K562 (cell line): Measurements from ENCODE around the gene IFI44L. TPM values are rescaled to one million over a fixed set of nuclear protein-coding genes. Genes with fewer than 3 reads are reported as not detected.

ENCODE experiments used
- ATAC-seq: fragments of 200-7000 bp; cut with Tn5 transposase; 3 replicates; pipeline ENCODE4 v1.9.1; 2020; ENCODE audit warnings: moderate library complexity
- BruUV-seq: library from RNA; stranded (reverse); fragments of 400-500 nt; replicated peaks from 2 replicates; lab custom pipeline; 2021; lab: Mats Ljungman, UMichigan
- CTCF ChIA-PET: fragments of 300-600 bp; formaldehyde crosslinking; extraction: SDS; loops from one replicate; lab custom pipeline; 2021; ENCODE audit warnings: low intra/inter-chr PET ratio; lab: Yijun Ruan, JAX
- POLR2A ChIA-PET: fragments of 300-600, 350-650 bp; sonication (Branson Sonifier 250); formaldehyde crosslinking; extraction: SDS; loops from one replicate; lab custom pipeline; 2021; ENCODE audit warnings: antibody characterized with exemption, inconsistent platforms; lab: Yijun Ruan, JAX
- DNase-seq, 4 experiments: peaks; one replicate each; pipeline versions ENCODE4 v3.0.0 to v3.0.0-alpha.2; 2011 to 2018; ENCODE audit warnings: low spot score in 3 of 4, mixed read lengths in 3 of 4; ENCODE audit errors: extremely low read depth in 1 of 4
- FAIRE-seq: peaks from 2 replicates; lab custom pipeline; 2011; peaks lifted over from hg19 to GRCh38; lab: Jason Lieb, UNC
- H2AFZ ChIP-seq: 2 replicates; pipeline ENCODE4 v1.6.0; 2011; ENCODE audit warnings: low read depth, low read length, control low read depth, inconsistent platforms
- H3K27ac ChIP-seq: fragments of 200-600 bp; 3 replicates; pipeline ENCODE4 v1.8.0; 2011; ENCODE audit warnings: low read depth, mild to moderate bottlenecking, control low read depth, inconsistent platforms, low read length, moderate library complexity, mixed read lengths; ENCODE audit errors: extremely low read depth
- H3K27me3 ChIP-seq, 2 experiments: fragments of 300-600 bp in 1 of 2; 2 replicates in 1 of 2; 3 replicates in 1 of 2; pipeline versions ENCODE4 v1.6.0 to v1.8.0; 2011; ENCODE audit warnings: inconsistent platforms in 2 of 2, low read length in 2 of 2, mild to moderate bottlenecking in 1 of 2, mixed read lengths in 1 of 2, moderate library complexity in 1 of 2; ENCODE audit not compliant: control insufficient read depth in 2 of 2, insufficient read depth in 2 of 2
- H3K36me3 ChIP-seq: fragments of 300-600 bp; 3 replicates; pipeline ENCODE4 v1.8.0; 2011; ENCODE audit warnings: mild to moderate bottlenecking, low read length, inconsistent platforms; ENCODE audit not compliant: control insufficient read depth, insufficient read depth
- H3K4me1 ChIP-seq, 2 experiments: fragments of 200-600 bp in 1 of 2; replicated peaks in 1 of 2; 2 replicates in 1 of 2; 3 replicates in 1 of 2; pipeline versions ENCODE4 v1.5.1 to v1.8.0; 2011; ENCODE audit warnings: inconsistent platforms in 2 of 2, low read length in 2 of 2, mild to moderate bottlenecking in 1 of 2, mixed read lengths in 1 of 2, moderate library complexity in 1 of 2; ENCODE audit not compliant: control insufficient read depth in 2 of 2, insufficient read depth in 2 of 2
- H3K4me2 ChIP-seq: 2 replicates; pipeline ENCODE4 v1.6.1; 2011; ENCODE audit warnings: low read length, control low read depth, inconsistent platforms, mixed read lengths; ENCODE audit not compliant: insufficient read depth
- H3K4me3 ChIP-seq: fragments of 200-600 bp; sonication (generic), shearing (Covaris generic); 2 replicates; pipeline ENCODE4 v1.5.1; 2016; ENCODE audit warnings: control low read depth, inconsistent platforms
- H3K79me2 ChIP-seq: fragments of 200-600 bp; 3 replicates; pipeline ENCODE4 v1.8.0; 2011; ENCODE audit warnings: low read length, inconsistent platforms; ENCODE audit not compliant: control insufficient read depth, insufficient read depth
- H3K9ac ChIP-seq, 2 experiments: 2 replicates each; pipeline versions ENCODE4 v1.6.0 to v1.6.1; 2011; ENCODE audit warnings: low read depth in 2 of 2, low read length in 2 of 2, control low read depth in 1 of 2, inconsistent platforms in 1 of 2, mild to moderate bottlenecking in 1 of 2, mixed read lengths in 1 of 2; ENCODE audit not compliant: insufficient read depth in 1 of 2
- H3K9me1 ChIP-seq: one replicate; pipeline ENCODE4 v1.6.0; 2011; ENCODE audit warnings: inconsistent platforms, mild to moderate bottlenecking, low read length, moderate library complexity; ENCODE audit not compliant: control insufficient read depth, insufficient read depth
- H3K9me3 ChIP-seq: replicated peaks from 2 replicates; pipeline ENCODE4 v1.5.1; 2011; ENCODE audit warnings: low read depth, low read length, inconsistent platforms; ENCODE audit not compliant: control insufficient read depth, insufficient read depth
- H4K20me1 ChIP-seq: replicated peaks from 2 replicates; pipeline ENCODE4 v1.6.1; 2011; ENCODE audit warnings: low read length, inconsistent platforms, mixed read lengths; ENCODE audit not compliant: control insufficient read depth, insufficient read depth
- CSDE1 ChIP-seq, 2 experiments: fragments of 450-650 bp; IDR thresholded peaks; 2 replicates each; pipeline ENCODE4 v1.6.1; 2016; ENCODE audit warnings: mild to moderate bottlenecking in 1 of 2
- EHMT2 ChIP-seq: fragments of 450-650 bp; IDR thresholded peaks from 2 replicates; pipeline ENCODE4 v1.6.1; 2018; ENCODE audit warnings: antibody characterized with exemption
- FOXK1 ChIP-seq: sonication (generic); formaldehyde crosslinking; IDR thresholded peaks from 2 replicates; pipeline ENCODE4 v1.8.0; 2022; ENCODE audit warnings: missing genetic modification reagents, mild to moderate bottlenecking, borderline replicate concordance
- FOXM1 ChIP-seq, 2 experiments: fragments of 450-650 bp in 1 of 2; sonication (generic) in 1 of 2; formaldehyde crosslinking in 1 of 2; IDR thresholded peaks; 2 replicates each; pipeline versions ENCODE4 v1.6.1 to v1.9.0; 2017 to 2022; ENCODE audit warnings: low read depth in 2 of 2, mild to moderate bottlenecking in 2 of 2, missing genetic modification reagents in 1 of 2, moderate library complexity in 1 of 2
- FOXP4 ChIP-seq: sonication (generic); formaldehyde crosslinking; IDR thresholded peaks from 2 replicates; pipeline ENCODE4 v1.8.0; 2022; ENCODE audit warnings: mild to moderate bottlenecking, missing genetic modification reagents, borderline replicate concordance
- MEF2A ChIP-seq: IDR thresholded peaks from 2 replicates; pipeline ENCODE4 v1.6.1; 2011; ENCODE audit warnings: low read depth, mild to moderate bottlenecking, low read length, moderate library complexity; ENCODE audit not compliant: control insufficient read depth
- NFE2L1 ChIP-seq: fragments of 450-650 bp; IDR thresholded peaks from 2 replicates; pipeline ENCODE4 v1.6.1; 2016; ENCODE audit warnings: missing genetic modification characterization, low read depth, mild to moderate bottlenecking, missing compliant biosample characterization, moderate library complexity, borderline replicate concordance
- PREB ChIP-seq: sonication (generic); formaldehyde crosslinking; IDR thresholded peaks from 2 replicates; pipeline ENCODE4 v1.8.1; 2023; ENCODE audit warnings: mild to moderate bottlenecking, missing genetic modification reagents
- RFX1 ChIP-seq: fragments of 450-650 bp; IDR thresholded peaks from 2 replicates; pipeline ENCODE4 v1.6.1; 2016; ENCODE audit warnings: mild to moderate bottlenecking, moderate library complexity
- SP2 ChIP-seq: IDR thresholded peaks from 2 replicates; pipeline ENCODE4 v1.6.1; 2011; ENCODE audit warnings: mild to moderate bottlenecking, low read depth, low read length, moderate library complexity; ENCODE audit not compliant: poor library complexity, severe bottlenecking; ENCODE audit errors: extremely low read depth
- WGBS: fragments of 100-300 bp; shearing (Covaris generic); methylation state at CpG from one replicate; pipeline ENCODE4 v1.1.6; 2016; ENCODE audit warnings: low coverage, mixed read lengths; ENCODE audit not compliant: insufficient coverage; ENCODE audit errors: missing lambda C conversion rate; 5-methylcytosine and 5-hydroxymethylcytosine counted together
- in situ Hi-C: fragments of 300-500 bp; cut with MboI; formaldehyde crosslinking; loops from 4 replicates; pipeline ENCODE4 v1.15.0; 2018; ENCODE audit warnings: inconsistent platforms, mixed read lengths
- intact Hi-C: fragments of 100-400 bp; cut with micrococcal nuclease; formaldehyde crosslinking; loops from 2 replicates; pipeline ENCODE4 v1.14.2; 2022
- polyA plus RNA-seq, 8 experiments: library from polyadenylated mRNA; depleted of rRNA in 4 of 8; stranded (reverse) in 5 of 8; unstranded in 3 of 8; fragments of >200 nt; fragmentation: Nextera tagmentation in 2 of 8; fragmentation: Illumina TruSeq in 1 of 8; extraction: Ambion mirVana in 2 of 8; extraction: Trizol in 1 of 8; gene quantifications; 2 replicates each; pipeline versions ENCODE4 v1.2.1 to v1.2.3, GENCODE V29; 2011 to 2014; ENCODE audit warnings: inconsistent platforms in 1 of 8, missing spikeins in 1 of 8
- total RNA-seq, 7 experiments: library from RNA; depleted of rRNA in 6 of 7; stranded (reverse); fragments of >200 nt in 6 of 7; fragmentation: Illumina TruSeq in 2 of 7; extraction: Trizol in 2 of 7; gene quantifications; 2 replicates each; pipeline versions ENCODE4 v1.2.1 to v1.2.3, GENCODE V29; 2011 to 2021; ENCODE audit warnings: low replicate concordance in 1 of 7

The IFI44L gene
- total and polyA plus RNA-seq, 9 of the 15 experiments (the other 6 are each of a cell fraction or from before 2014, with no cell fraction given), result 0.04 to 0.22 TPM; not detected in 7

- Histone ChIP-seq H3K9ac (no peak overlapping the region), H3K79me2 (no peaks in the 10 kb centered on the region), H2AFZ (no peak overlapping the region), H3K27ac (no peak overlapping the region), H3K4me3 (no peak overlapping the region), H4K20me1 (no peaks in the 10 kb centered on the region), H3K9me1 (no peaks in the 10 kb centered on the region), H3K27me3 (no peaks in the 10 kb centered on the region), H3K36me3 (no peaks in the 10 kb centered on the region), H3K4me2 (no peak overlapping the region), H3K9me3 (peaks cover 4% of the 10 kb centered on the region; the same call in 1 of the 2 replicates), H3K4me1 (no peaks in the 10 kb centered on the region)
- DNase-seq, result no peak
- TF ChIP-seq CSDE1 (IDR thresholded peaks at IDR 0.05) (no peak), RFX1 (no peak), MEF2A (no peak), FOXM1 (IDR thresholded peaks at IDR 0.05; ENCODE audit: low read depth) (no peak), FOXM1 (CRISPR knock-in tag; IDR thresholded peaks at IDR 0.05; ENCODE audit: low read depth) (no peak), SP2 (no peak), FOXK1 (CRISPR knock-in tag) (no peak), PREB (CRISPR knock-in tag) (no peak), NFE2L1 (tag) (no peak), FOXP4 (CRISPR knock-in tag) (no peak), EHMT2 (no peak)
- no peak for ATAC-seq
- intact Hi-C loops (no loop called here), in situ Hi-C loops (no loop called here)
- BruUV-seq, result no TSS peak
- POLR2A ChIA-PET, result no interaction called here
- 0% methylated on average over 4 of the region's 4 CpGs for WGBS
- CTCF ChIA-PET, result no interaction called here
- no peak for FAIRE-seq
These were observed 28.3 kb upstream of the IFI44L start for GRCh38 chr1:78591971-78592370.
